WI38 (cell line): ENCODE results near the gene KLK14.

Experiments
- H3K4me3 ChIP-seq: 2 replicates; pipeline ENCODE4 v1.5.1; 2011; ENCODE audit warnings: low read depth, mild to moderate bottlenecking, control low read depth, low read length
- CTCF ChIP-seq: IDR thresholded peaks from 2 replicates; pipeline ENCODE4 v1.5.1; 2012; ENCODE audit warnings: low read depth, mild to moderate bottlenecking, control low read depth, low read length

Gene KLK14

GRCh38 chr19:51065221-51065960 is 17.3 kb downstream of the KLK14 start:
- no peak overlapping the region for H3K4me3 ChIP-seq
- TF ChIP-seq CTCF, result no peak

GRCh38 chr19:51064534-51065220 is 18.0 kb downstream of the KLK14 start, which contains the start of gene KLK13:
Gene KLK13 (minus strand): TSS chr19:51065092. CDS start chr19:51065067, 25 bp downstream.
- H3K4me3 ChIP-seq, result no peak within 1 kb of the TSS

GRCh38 chr19:51063664-51064063 is 19.0 kb downstream of the KLK14 start:
- no peak for TF ChIP-seq CTCF
- no peak overlapping the region for H3K4me3 ChIP-seq

More at GRCh38 chr19:51064534-51065220, 18.0 kb downstream of the KLK14 start, which contains the start of gene KLK13:
- TF ChIP-seq CTCF, result no peak

GRCh38 chr19:51060973-51061372 is 21.7 kb downstream of the KLK14 start:
- TF ChIP-seq CTCF, result no peak
- no peak overlapping the region for H3K4me3 ChIP-seq

- H3K4me3 ChIP-seq, result no peak overlapping the region
- no peak for TF ChIP-seq CTCF
These were observed 22.4 kb downstream of the KLK14 start for GRCh38 chr19:51060336-51060735.

GRCh38 chr19:51059715-51060114 is 23.0 kb downstream of the KLK14 start:
- TF ChIP-seq CTCF, result no peak
- H3K4me3 ChIP-seq, result no peak overlapping the region

GRCh38 chr19:51055866-51056265 is 26.8 kb downstream of the KLK14 start:
- TF ChIP-seq CTCF, result no peak
- no peak overlapping the region for H3K4me3 ChIP-seq
